OCI-M1 (cell line): ENCODE results near the gene ADSL.

Experiments used
- DNase-seq: peaks from one replicate; lab custom pipeline; 2025; lab: John Stamatoyannopoulos, UW

Gene ADSL

DNA sequence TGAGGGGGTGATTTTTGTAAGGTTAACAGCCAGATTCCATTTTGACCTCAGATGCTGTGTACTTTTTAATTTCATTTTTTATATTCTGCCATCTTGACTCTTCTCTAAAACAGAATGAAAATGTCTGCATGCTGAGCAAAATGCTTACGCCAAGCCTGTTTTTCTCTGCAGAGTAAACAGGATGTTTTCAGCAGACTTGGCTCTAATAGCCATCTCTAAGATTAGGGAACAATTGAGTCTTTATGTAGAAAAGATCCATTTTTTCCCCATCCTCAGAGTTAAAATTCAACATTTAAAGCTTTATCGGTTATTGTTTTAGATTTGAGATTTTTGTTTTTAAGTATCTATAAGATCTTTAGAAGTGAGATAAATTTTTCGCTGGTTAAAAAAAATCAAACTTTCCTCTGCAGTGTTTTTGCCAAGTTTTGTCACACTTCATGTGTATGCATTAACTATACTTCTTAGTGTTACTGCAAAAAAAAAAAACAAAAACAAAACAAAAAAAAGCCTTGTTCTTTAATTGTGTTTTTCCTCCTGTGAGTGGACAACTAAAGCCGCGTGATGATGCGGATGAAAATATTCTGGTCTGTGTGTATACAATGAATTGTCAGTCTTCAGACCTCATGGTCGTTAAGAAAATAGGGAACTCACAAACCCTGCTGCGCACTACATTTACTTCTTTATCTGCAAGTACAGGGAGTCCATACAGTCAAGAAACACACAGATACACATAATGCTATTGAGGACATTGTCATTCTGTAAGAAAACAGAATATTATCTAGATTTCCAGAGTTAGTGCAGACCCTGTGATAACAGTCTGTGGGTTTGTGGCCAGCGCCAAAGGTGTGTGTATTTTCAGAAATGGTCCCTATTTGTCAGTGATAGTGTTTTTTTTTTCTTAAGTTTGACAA is 17.5 kb upstream of the ADSL start:
- DNase-seq: peak; percentile 96

DNA sequence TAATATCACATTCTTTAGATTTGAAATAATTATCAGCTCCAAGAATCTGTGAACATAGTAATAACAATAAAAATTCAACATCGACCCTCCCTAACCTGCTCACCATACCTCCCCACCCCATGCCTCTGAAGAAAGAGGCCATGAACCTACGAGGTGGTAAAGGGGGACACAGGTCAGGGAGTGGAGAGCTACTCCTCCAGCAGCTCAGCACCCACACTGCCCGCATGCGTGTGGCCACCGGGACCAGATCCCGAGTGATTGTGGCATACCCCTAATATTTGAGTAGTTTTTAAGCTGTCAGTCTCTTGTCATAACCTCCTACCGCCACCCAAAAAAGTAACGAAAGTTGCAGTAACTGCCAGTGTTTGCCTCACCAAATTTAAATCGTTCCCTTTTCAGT is 16.8 kb upstream of the ADSL start:
- DNase-seq: peak; percentile 76

DNA sequence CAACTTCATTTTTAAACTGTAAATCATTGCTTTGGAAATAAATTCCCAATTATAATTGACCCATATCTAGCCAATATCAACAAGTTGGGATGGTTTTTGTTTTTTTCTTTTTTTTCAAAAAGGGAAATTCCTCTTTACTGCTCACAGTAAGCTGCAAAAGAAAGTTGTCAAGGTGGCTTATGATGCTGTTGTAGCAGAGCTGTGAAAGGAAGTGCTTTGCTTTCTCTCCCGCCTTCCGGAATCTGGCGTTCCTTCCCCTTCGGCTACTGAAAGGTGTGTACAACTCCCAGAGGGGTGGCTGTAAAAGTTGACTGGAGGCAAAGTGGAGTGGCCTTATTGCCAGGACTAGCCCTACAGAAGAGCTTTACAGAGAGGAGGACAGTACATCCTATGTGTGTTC is 16.2 kb upstream of the ADSL start:
- DNase-seq: no peak

DNA sequence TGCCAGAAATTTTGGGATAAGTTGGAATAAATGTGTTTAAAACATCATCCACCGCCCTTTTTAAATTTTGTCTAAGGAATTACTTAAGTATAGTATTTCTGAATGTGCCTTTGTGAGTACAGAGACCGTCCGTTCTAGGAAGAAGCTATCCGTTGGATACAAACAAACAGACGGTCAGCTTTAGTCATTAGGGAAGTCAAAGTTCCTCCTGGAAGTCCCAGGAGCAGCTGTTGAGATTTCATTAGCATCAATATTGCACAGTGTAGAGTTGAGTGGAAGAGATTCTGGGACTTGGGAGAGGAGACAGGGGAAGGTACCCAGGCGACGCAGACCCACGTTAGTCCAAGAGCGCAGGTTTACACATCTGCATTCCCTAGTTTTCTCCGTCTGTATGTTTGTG is 15.7 kb upstream of the ADSL start:
- DNase-seq: no peak

DNA sequence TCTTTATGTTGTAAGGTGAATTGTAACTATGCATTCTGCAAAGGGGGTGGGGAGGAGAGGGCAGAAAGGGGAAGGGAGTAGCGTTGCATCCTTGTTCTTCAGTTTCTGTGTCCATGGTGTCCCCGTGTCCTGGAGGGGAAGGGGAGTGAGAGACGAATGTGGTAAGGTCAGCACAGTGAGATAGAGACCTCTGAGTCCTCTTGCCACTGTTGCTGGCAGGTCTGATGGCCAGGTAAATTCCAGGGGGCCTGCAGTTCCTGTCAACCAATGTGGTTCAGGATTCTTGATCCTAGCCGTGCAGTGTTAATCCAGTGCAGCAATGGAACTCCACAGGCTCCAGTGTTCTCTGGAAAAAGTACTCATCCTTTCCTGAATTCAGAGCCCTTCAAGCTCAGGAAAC is 14.6 kb upstream of the ADSL start:
- no peak for DNase-seq

GRCh38 chr22:40332319-40332781 is 13.9 kb upstream of the ADSL start:
- DNase-seq: no peak

DNA sequence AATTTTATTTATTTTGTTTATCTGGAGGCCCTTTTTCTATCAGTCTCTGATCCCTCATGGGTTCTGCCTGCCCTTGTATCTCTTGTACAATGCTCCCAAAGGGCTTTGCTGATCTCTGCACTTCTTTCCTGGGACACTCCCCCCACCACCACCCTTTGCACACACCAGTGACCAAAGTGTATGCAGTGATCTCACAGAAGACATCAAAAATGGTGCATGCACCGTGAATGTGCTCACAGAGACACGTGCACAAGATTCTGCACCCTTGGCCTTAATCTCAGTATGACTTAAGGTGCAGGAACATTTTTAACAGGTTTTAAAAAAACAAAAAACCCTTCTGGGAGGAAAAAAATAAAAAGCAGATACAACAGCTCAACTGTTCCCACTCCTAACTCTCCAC is 12.2 kb upstream of the ADSL start:
- no peak for DNase-seq

DNA sequence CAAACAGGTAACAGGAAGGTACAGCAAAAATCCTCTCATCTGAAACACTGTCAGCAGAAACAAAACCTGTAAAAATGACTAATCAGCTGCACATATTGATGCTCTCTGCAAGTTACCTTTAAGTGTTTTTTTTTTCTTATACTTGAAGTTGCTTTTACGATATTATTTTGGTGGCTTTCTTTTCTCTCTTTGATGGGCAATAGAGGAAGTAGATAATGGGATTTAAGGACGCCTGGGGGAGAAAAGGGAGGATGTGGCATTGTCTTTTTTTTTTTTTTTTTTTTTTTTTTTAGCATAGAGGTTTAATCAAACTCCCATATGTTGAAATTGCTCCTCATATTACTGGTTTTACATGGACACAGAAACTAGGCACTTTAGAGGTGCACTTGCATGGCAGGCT is 11.4 kb upstream of the ADSL start:
- DNase-seq: peak; percentile 56

- DNase-seq: no peak
Measured at GRCh38 chr22:40335358-40335757, 10.9 kb upstream of the ADSL start.

- DNase-seq: no peak
Measured at GRCh38 chr22:40340044-40340443, 6.3 kb upstream of the ADSL start.

DNA sequence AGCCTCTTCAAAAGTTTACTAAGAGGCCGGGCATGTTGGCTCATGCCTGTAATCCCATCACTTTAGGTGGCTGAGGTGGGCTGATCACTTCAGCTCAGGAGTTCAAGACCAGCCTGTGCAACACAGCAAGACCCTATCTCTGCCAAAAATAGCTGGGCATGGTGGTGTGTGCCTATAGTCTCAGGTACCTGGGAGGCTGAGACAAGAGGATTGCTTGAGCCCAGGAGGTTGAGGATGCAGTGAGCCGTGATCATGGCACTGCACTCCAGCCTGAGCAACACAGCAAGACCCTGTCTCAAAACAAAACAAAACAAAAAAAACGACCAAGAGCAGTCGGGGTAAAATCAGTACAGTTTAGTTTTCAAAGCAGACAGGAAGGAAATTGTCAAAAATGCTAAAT is 4.7 kb upstream of the ADSL start:
- DNase-seq: no peak

DNA sequence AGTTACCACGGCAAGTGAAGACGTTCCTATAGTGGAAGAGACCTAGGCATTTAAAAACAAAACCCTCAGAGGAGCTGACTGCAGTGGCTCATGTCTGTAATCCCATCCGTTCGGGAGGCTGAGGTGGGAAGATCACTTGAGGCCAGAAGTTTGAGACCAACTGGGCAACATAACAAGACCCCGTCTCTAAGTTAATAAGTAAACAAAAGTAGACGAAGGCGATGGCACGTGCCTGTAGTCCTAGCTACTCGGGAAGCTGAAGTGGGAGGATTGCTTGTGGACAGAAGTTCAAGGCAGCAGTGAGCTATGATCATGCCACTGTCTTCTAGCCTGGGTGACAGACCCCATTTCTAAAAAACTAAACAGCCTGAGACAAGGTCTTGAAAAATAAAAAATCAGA is 3.8 kb upstream of the ADSL start:
- DNase-seq: no peak

GRCh38 chr22:40345271-40345670 is 1.0 kb upstream of the ADSL start:
- no peak for DNase-seq

- peak; percentile 82 for DNase-seq
Measured at GRCh38 chr22:40345815-40346184, 500 bp upstream of the ADSL start.

DNA sequence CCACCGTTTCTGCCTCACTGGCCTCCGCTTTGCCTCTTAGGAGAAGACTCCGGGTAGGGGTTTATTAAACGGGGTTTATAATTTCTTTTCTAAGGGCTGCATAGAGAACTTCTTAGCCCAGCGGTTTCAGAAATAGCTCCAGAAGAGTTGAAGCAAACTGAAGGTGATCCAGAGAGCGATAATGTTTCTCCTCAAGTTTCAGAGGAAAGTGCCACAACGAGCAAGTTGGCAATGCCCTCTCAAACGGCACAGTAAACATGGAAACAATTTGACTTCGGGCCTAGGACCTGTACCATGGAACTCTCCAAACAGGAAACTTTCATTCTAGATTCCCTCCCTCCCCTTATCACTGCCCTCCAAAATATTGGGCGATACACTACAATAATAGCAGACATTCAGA is 1.0 kb downstream of the ADSL start:
- no peak for DNase-seq

GRCh38 chr22:40348025-40348658 is 1.8 kb downstream of the ADSL start:
- DNase-seq: peak; percentile 61

DNA sequence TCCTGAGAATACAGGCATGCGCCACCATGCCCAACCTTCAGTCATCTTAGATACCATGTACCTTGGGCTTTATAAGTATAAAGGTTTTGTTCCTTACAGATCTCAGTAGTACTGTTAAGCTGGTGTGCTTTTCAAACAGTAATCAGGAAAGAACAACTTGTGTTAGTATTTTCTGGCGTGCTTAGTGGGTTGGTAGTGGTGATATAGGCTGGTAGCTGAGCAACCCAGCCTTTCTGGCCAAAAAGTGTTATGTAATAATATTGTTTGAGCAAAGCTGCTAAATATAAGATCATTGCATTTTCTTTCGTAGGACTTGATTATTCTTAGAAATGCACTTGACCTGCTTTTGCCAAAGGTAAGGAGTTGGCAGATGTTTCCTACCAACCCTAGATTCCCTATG is 6.5 kb downstream of the ADSL start:
- DNase-seq: no peak

GRCh38 chr22:40361100-40361499 is 14.8 kb downstream of the ADSL start:
- no peak for DNase-seq

GRCh38 chr22:40363059-40363458 is 16.8 kb downstream of the ADSL start:
- DNase-seq: no peak

GRCh38 chr22:40364431-40364830 is 18.1 kb downstream of the ADSL start:
- DNase-seq: no peak

- no peak for DNase-seq
Measured at GRCh38 chr22:40366068-40366467, 19.8 kb downstream of the ADSL start.

DNA sequence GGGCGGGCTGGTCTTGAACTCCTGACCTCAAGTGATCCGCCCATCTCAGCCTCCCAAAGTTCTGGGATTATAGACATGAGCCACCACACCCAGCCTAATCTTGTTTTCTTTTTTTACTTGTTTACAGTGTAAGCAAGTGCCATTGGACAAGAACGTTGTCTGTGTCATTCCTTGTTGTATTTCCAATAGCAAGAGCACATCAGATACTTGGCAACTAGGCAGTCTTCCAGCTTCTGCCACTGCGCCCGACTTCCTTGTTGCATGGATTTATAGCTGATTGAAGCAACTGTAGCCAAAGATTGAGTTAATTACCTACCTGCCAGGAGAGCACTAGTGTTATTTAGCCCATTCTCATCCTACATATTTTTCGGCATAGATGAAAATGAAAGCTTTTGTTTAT is 21.0 kb downstream of the ADSL start:
- DNase-seq: no peak

- no peak for DNase-seq
Measured at GRCh38 chr22:40368016-40368415, 21.7 kb downstream of the ADSL start.

- DNase-seq: no peak
Measured at GRCh38 chr22:40368836-40369235, 22.5 kb downstream of the ADSL start.
